Measurements from ENCODE around the gene IP6K3. TPM values are rescaled to one million over a fixed set of nuclear protein-coding genes. Genes with fewer than 3 reads are reported as not detected.

IP6K3 gene
- total RNA-seq = not detected in 2 replicates
- total RNA-seq (2013) = 0.75 TPM
- not detected in 2 replicates for polyA plus RNA-seq
- not detected in 2 replicates for polyA minus RNA-seq

- no peak within 1 kb of the TSS for H3K9ac ChIP-seq (ENCODE audit: low read length)
- H3K4me2 ChIP-seq (replicated peaks; ENCODE audit: low read depth, low read length, poor library complexity, severe bottlenecking) = no peak within 1 kb of the TSS
- no peaks in the 10 kb centered on the region for H3K79me2 ChIP-seq (ENCODE audit: control insufficient read depth, insufficient read depth, low read length)
- intact Hi-C loops (cut with micrococcal nuclease) = no loop called here
- peaks cover 0 to 9% (median under 1%) of the 10 kb centered on the region in 4 experiments for H3K27me3 ChIP-seq (replicated peaks in 1 of 4; ENCODE audit: control extremely low read depth in 1 of 4, control insufficient read depth in 3 of 4, insufficient read depth in 4 of 4, low read length in 3 of 4)
- POLR2A ChIA-PET = interaction anchor here (0.7 kb wide), 1 partner anchor 17 kb away, joined by 4 read pairs; no protein-coding TSS in a partner anchor
- H3K36me3 ChIP-seq (replicated peaks in 1 of 2; ENCODE audit: control extremely low read depth in 1 of 2, control insufficient read depth in 1 of 2, extremely low read depth in 1 of 2, insufficient read depth in 2 of 2, low read length in 1 of 2) = no peaks in the 10 kb centered on the region
- no peaks in the 10 kb centered on the region for H4K20me1 ChIP-seq (ENCODE audit: control insufficient read depth, insufficient read depth, low read length, poor library complexity, severe bottlenecking)
- H3K4me1 Mint-ChIP-seq = peaks cover 3% of the 10 kb centered on the region
- CTCF ChIA-PET = interaction anchor here (0.9 to 3.9 kb wide), 5 partner anchors 21 to 117 kb away, joined by 3 to 13 read pairs (median 4); partner anchors contain the start of gene UQCC2
- TF ChIP-seq CTCF (IDR thresholded peaks at IDR 0.05) (no peak), EZH2 (IDR thresholded peaks at IDR 0.05; ENCODE audit: borderline replicate concordance, insufficient read depth, low read depth, low read length, poor library complexity, severe bottlenecking) (no peak)
- H3K27me3 Mint-ChIP-seq = peaks cover 33% of the 10 kb centered on the region
- H3K27ac ChIP-seq (ENCODE audit: low read length in 2 of 2) = no peak within 1 kb of the TSS
- 79% methylated on average over 10 of the region's 10 CpGs for WGBS (ENCODE audit: insufficient coverage)
- no peak within 1 kb of the TSS for H3K27ac Mint-ChIP-seq
- H2AFZ ChIP-seq (ENCODE audit: insufficient read depth, low read depth, low read length, poor library complexity, severe bottlenecking) = no peak within 1 kb of the TSS
- H3K4me3 Mint-ChIP-seq = no peak within 1 kb of the TSS
- H3K9me3 Mint-ChIP-seq (ENCODE audit: insufficient read depth) = no peaks in the 10 kb centered on the region
- no peak within 1 kb of the TSS for H3K4me3 ChIP-seq (ENCODE audit: control extremely low read depth in 1 of 5, extremely low read depth in 1 of 5, insufficient read depth in 1 of 5, low read depth in 2 of 5, low read length in 4 of 5)
- H3K9me3 ChIP-seq (ENCODE audit: control extremely low read depth in 1 of 3, control insufficient read depth in 2 of 3, insufficient read depth in 1 of 3, low read length in 2 of 3) = no peaks in the 10 kb centered on the region
- ATAC-seq (ENCODE audit: low read depth) (no peak), DNase-seq (no peak)
- peaks cover 0 to 3% of the 10 kb centered on the region in 2 donors for H3K4me1 ChIP-seq (ENCODE audit: control insufficient read depth in 2 of 2, insufficient read depth in 2 of 2, low read length in 2 of 2)
These were observed at the start of gene IP6K3 for GRCh38 chr6:33746651-33747100. TSS of gene IP6K3 (minus strand) at chr6:33746905. CDS start at chr6:33735476, 11,429 bp downstream.

GRCh38 chr6:33794910-33795623 is 48.4 kb upstream of the IP6K3 start:
- H3K4me1 Mint-ChIP-seq = peaks cover 2% of the 10 kb centered on the region
- TF ChIP-seq CTCF (IDR thresholded peaks at IDR 0.05) (no peak), EZH2 (IDR thresholded peaks at IDR 0.05; ENCODE audit: borderline replicate concordance, insufficient read depth, low read depth, low read length, poor library complexity, severe bottlenecking) (no peak)
- no peak for DNase-seq
- 75% methylated on average over 11 of the region's 14 CpGs for WGBS (ENCODE audit: insufficient coverage)
- Histone ChIP-seq H3K36me3 (replicated peaks in 1 of 2; ENCODE audit: control extremely low read depth in 1 of 2, control insufficient read depth in 1 of 2, extremely low read depth in 1 of 2, insufficient read depth in 2 of 2, low read length in 1 of 2) (no peaks in the 10 kb centered on the region), H3K79me2 (ENCODE audit: control insufficient read depth, insufficient read depth, low read length) (no peaks in the 10 kb centered on the region), H4K20me1 (ENCODE audit: control insufficient read depth, insufficient read depth, low read length, poor library complexity, severe bottlenecking) (no peaks in the 10 kb centered on the region), H3K27ac (ENCODE audit: low read length in 2 of 2) (no peak overlapping the region), H3K9ac (ENCODE audit: low read length) (no peak overlapping the region), H3K4me2 (replicated peaks; ENCODE audit: low read depth, low read length, poor library complexity, severe bottlenecking) (no peak overlapping the region), H3K9me3 (ENCODE audit: control extremely low read depth in 1 of 3, control insufficient read depth in 2 of 3, insufficient read depth in 1 of 3, low read length in 2 of 3) (no peaks in the 10 kb centered on the region), H2AFZ (ENCODE audit: insufficient read depth, low read depth, low read length, poor library complexity, severe bottlenecking) (no peak overlapping the region), H3K4me1 (ENCODE audit: control insufficient read depth in 2 of 2, insufficient read depth in 2 of 2, low read length in 2 of 2) (no peaks in the 10 kb centered on the region), H3K4me3 (ENCODE audit: control extremely low read depth in 1 of 5, extremely low read depth in 1 of 5, insufficient read depth in 1 of 5, low read depth in 2 of 5, low read length in 4 of 5) (no peak overlapping the region), H3K27me3 (replicated peaks in 1 of 4; ENCODE audit: control extremely low read depth in 1 of 4, control insufficient read depth in 3 of 4, insufficient read depth in 4 of 4, low read length in 3 of 4) (peaks cover 0 to 11% (median 3%) of the 10 kb centered on the region in 4 experiments)
- no peak for ATAC-seq (ENCODE audit: low read depth)
- no peak overlapping the region for H3K27ac Mint-ChIP-seq
- POLR2A ChIA-PET = no interaction called here
- no peak overlapping the region for H3K4me3 Mint-ChIP-seq
- CTCF ChIA-PET = no interaction called here
- intact Hi-C loops (cut with micrococcal nuclease) = no loop called here
- no peaks in the 10 kb centered on the region for H3K9me3 Mint-ChIP-seq (ENCODE audit: insufficient read depth)
- H3K27me3 Mint-ChIP-seq = peaks cover 37% of the 10 kb centered on the region
